BJ (cell line): ENCODE measurements around the gene WIPF2. TPM values are rescaled to one million over a fixed set of nuclear protein-coding genes. Genes with fewer than 3 reads are reported as not detected.

Experiments used
- CTCF ChIA-PET: fragments of 350-600 bp; formaldehyde crosslinking; extraction: SDS; loops from one replicate; lab custom pipeline; 2021; ENCODE audit warnings: antibody characterized with exemption, inconsistent platforms; lab: Yijun Ruan, JAX
- POLR2A ChIA-PET: fragments of 300-600 bp; sonication (Branson Sonifier 250); formaldehyde crosslinking; extraction: SDS; loops from one replicate; lab custom pipeline; 2021; ENCODE audit warnings: antibody characterized with exemption; lab: Charles Lee
- DNase-seq: peaks from one replicate; pipeline ENCODE4 v3.0.0-alpha.2; 2011; ENCODE audit warnings: low read depth
- H3K27me3 ChIP-seq: 2 replicates; pipeline ENCODE4 v1.6.0; 2011; ENCODE audit warnings: low read length; ENCODE audit not compliant: control insufficient read depth, insufficient read depth
- H3K36me3 ChIP-seq: 2 replicates; pipeline ENCODE4 v1.5.1; 2011; ENCODE audit warnings: low read length; ENCODE audit not compliant: control insufficient read depth, insufficient read depth
- H3K4me3 ChIP-seq: 2 replicates; pipeline ENCODE4 v1.5.1; 2011; ENCODE audit warnings: low read depth, mild to moderate bottlenecking, control low read depth, low read length
- CTCF ChIP-seq: IDR thresholded peaks from 2 replicates; pipeline ENCODE4 v1.5.1; 2011; ENCODE audit warnings: low read depth, mild to moderate bottlenecking, control low read depth, inconsistent platforms, low read length, moderate library complexity; ENCODE audit not compliant: insufficient read depth
- polyA plus RNA-seq: library from polyadenylated mRNA; depleted of rRNA; stranded (reverse); fragments of >200 nt; gene quantifications from 2 replicates; pipeline ENCODE4 v1.2.3, GENCODE V29; 2011

WIPF2 gene
- polyA plus RNA-seq, 1 experiment, result 8.1 TPM

GRCh38 chr17:40313668-40314583 lies 94.8 kb downstream of the WIPF2 start:
- no peak overlapping the region for H3K4me3 ChIP-seq
- DNase-seq, result no peak
- H3K27me3 ChIP-seq, result no peaks in the 10 kb centered on the region
- ChIA-PET CTCF (interaction anchor here (30.6 kb wide), 1 partner anchor 38 kb away, joined by 762 read pairs; the partner anchor contains the start of gene GJD3), POLR2A (no interaction called here)
- TF ChIP-seq CTCF, result no peak
- no peaks in the 10 kb centered on the region for H3K36me3 ChIP-seq

GRCh38 chr17:40314584-40314956 lies 95.5 kb downstream of the WIPF2 start:
- peak; percentile 56 for DNase-seq
- Histone ChIP-seq H3K36me3 (no peaks in the 10 kb centered on the region), H3K27me3 (no peaks in the 10 kb centered on the region), H3K4me3 (no peak overlapping the region)
- ChIA-PET CTCF (interaction anchor here (8.5 to 30.6 kb wide), 2 partner anchors 9 to 38 kb away, joined by 115 to 762 read pairs; partner anchors contain the start of genes GJD3 and RARA), POLR2A (no interaction called here)
- TF ChIP-seq CTCF, result no peak

- no peaks in the 10 kb centered on the region for H3K27me3 ChIP-seq
- DNase-seq, result no peak
- ChIA-PET CTCF (interaction anchor here (8.5 to 30.6 kb wide), 2 partner anchors 9 to 37 kb away, joined by 115 to 762 read pairs; partner anchors contain the start of genes GJD3 and RARA), POLR2A (no interaction called here)
- TF ChIP-seq CTCF, result no peak
- H3K36me3 ChIP-seq, result no peaks in the 10 kb centered on the region
- H3K4me3 ChIP-seq, result no peak overlapping the region
Measured at GRCh38 chr17:40315206-40315605, 96.1 kb downstream of the WIPF2 start.

GRCh38 chr17:40315678-40316570 lies 96.8 kb downstream of the WIPF2 start:
- no peak for TF ChIP-seq CTCF
- ChIA-PET CTCF (interaction anchor here (1.2 to 30.6 kb wide), 8 partner anchors 10 to 217 kb away, joined by 3 to 762 read pairs (median 6); partner anchors contain the start of genes GJD3 and RARA), POLR2A (no interaction called here)
- Histone ChIP-seq H3K36me3 (no peaks in the 10 kb centered on the region), H3K4me3 (no peak overlapping the region), H3K27me3 (no peaks in the 10 kb centered on the region)
- DNase-seq, result no peak
